CD14-positive monocyte (primary cell): ENCODE results near the gene PKD1. TPM values are rescaled to one million over a fixed set of nuclear protein-coding genes. Genes with fewer than 3 reads are reported as not detected.
A peak's percentile ranks its signal among the peaks of the same experiment; 100 is the strongest.

Experiments used
- DNase-seq, 3 donors: peaks; one replicate each; pipeline ENCODE4 v3.0.0-alpha.2; 2011 to 2022
- H2AFZ ChIP-seq: 2 replicates; pipeline ENCODE4 v1.6.0; 2012; ENCODE audit warnings: mild to moderate bottlenecking, low read depth, low read length, inconsistent platforms; ENCODE audit not compliant: insufficient read depth, poor library complexity, severe bottlenecking
- H3K27ac ChIP-seq, 2 donors: 1 replicate in 1 of 2; 2 replicates in 1 of 2; pipeline ENCODE4 v1.5.1; 2012 to 2013; ENCODE audit warnings: low read length in 2 of 2, control low read depth in 1 of 2, inconsistent platforms in 1 of 2, low read depth in 1 of 2, mild to moderate bottlenecking in 1 of 2
- H3K27me3 ChIP-seq, 2 donors: one replicate each; pipeline versions ENCODE4 v1.6.0 to v1.6.1; 2011 to 2013; ENCODE audit warnings: low read length in 2 of 2; ENCODE audit not compliant: control insufficient read depth in 2 of 2, insufficient read depth in 2 of 2
- H3K36me3 ChIP-seq, 2 donors: replicated peaks in 1 of 2; 1 replicate in 1 of 2; 2 replicates in 1 of 2; pipeline versions ENCODE4 v1.5.1 to v1.6.1; 2012 to 2013; ENCODE audit warnings: low read length in 2 of 2, control low read depth in 1 of 2, inconsistent platforms in 1 of 2, mild to moderate bottlenecking in 1 of 2; ENCODE audit not compliant: insufficient read depth in 2 of 2, control insufficient read depth in 1 of 2
- H3K4me1 ChIP-seq, 2 donors: 1 replicate in 1 of 2; 2 replicates in 1 of 2; pipeline versions ENCODE4 v1.5.1 to v1.6.1; 2012 to 2013; ENCODE audit warnings: low read length in 2 of 2, control low read depth in 1 of 2, inconsistent platforms in 1 of 2, mild to moderate bottlenecking in 1 of 2, moderate library complexity in 1 of 2; ENCODE audit not compliant: insufficient read depth in 2 of 2, control insufficient read depth in 1 of 2
- H3K4me2 ChIP-seq: replicated peaks from 2 replicates; pipeline ENCODE3; 2012; ENCODE audit warnings: low read length, moderate library complexity, mild to moderate bottlenecking; ENCODE audit not compliant: poor library complexity, severe bottlenecking; ENCODE audit errors: extremely low read depth
- H3K4me3 ChIP-seq, 3 experiments: fragments of 200-600 bp in 1 of 3; sonication (generic) in 1 of 3; replicated peaks in 1 of 3; 1 replicate in 2 of 3; 2 replicates in 1 of 3; pipeline ENCODE4 v1.5.1; 2011 to 2013; ENCODE audit warnings: low read length in 3 of 3, mild to moderate bottlenecking in 3 of 3, control low read depth in 2 of 3, low read depth in 2 of 3, inconsistent platforms in 1 of 3, moderate library complexity in 1 of 3
- H3K79me2 ChIP-seq: 2 replicates; pipeline ENCODE4 v1.6.0; 2012; ENCODE audit warnings: mild to moderate bottlenecking, control low read depth, inconsistent platforms, low read length, moderate library complexity; ENCODE audit not compliant: insufficient read depth
- H3K9ac ChIP-seq: 2 replicates; pipeline ENCODE4 v1.6.0; 2017; ENCODE audit warnings: low read length, mild to moderate bottlenecking; ENCODE audit not compliant: insufficient read depth, poor library complexity, severe bottlenecking
- H3K9me3 ChIP-seq, 2 donors: replicated peaks in 1 of 2; 1 replicate in 1 of 2; 2 replicates in 1 of 2; pipeline versions ENCODE4 v1.5.1 to v1.6.1; 2012 to 2013; ENCODE audit warnings: low read length in 2 of 2, control low read depth in 1 of 2; ENCODE audit not compliant: control insufficient read depth in 1 of 2, insufficient read depth in 1 of 2
- H4K20me1 ChIP-seq: 2 replicates; pipeline ENCODE4 v1.6.0; 2012; ENCODE audit warnings: mild to moderate bottlenecking, low read length, control low read depth, moderate library complexity; ENCODE audit not compliant: insufficient read depth
- H3K27ac Mint-ChIP-seq, 7 donors: one replicate each; pipeline ENCODE4 v1.8.0; 2020; ENCODE audit warnings: mild to moderate bottlenecking in 7 of 7, mixed read lengths in 7 of 7, moderate library complexity in 6 of 7, inconsistent platforms in 2 of 7
- H3K27me3 Mint-ChIP-seq, 3 donors: one replicate each; pipeline ENCODE4 v1.8.0; 2021 to 2022; ENCODE audit warnings: low read depth in 3 of 3, mild to moderate bottlenecking in 3 of 3, mixed read lengths in 3 of 3, moderate library complexity in 3 of 3, inconsistent platforms in 1 of 3
- H3K36me3 Mint-ChIP-seq, 2 donors: one replicate each; pipeline ENCODE4 v1.8.0; 2020; ENCODE audit warnings: mixed read lengths in 2 of 2, inconsistent platforms in 1 of 2, mild to moderate bottlenecking in 1 of 2
- H3K4me1 Mint-ChIP-seq: one replicate; pipeline ENCODE4 v1.8.0; 2020; ENCODE audit warnings: mild to moderate bottlenecking, mixed read lengths
- H3K4me3 Mint-ChIP-seq, 2 donors: one replicate each; pipeline ENCODE4 v1.8.0; 2020; ENCODE audit warnings: mild to moderate bottlenecking in 2 of 2, mixed read lengths in 2 of 2, moderate library complexity in 1 of 2
- H3K9me3 Mint-ChIP-seq, 7 donors: one replicate each; pipeline ENCODE4 v1.8.0; 2020 to 2022; ENCODE audit warnings: mixed read lengths in 7 of 7, mild to moderate bottlenecking in 6 of 7, moderate library complexity in 6 of 7, inconsistent platforms in 2 of 7
- WGBS: methylation state at CpG from one replicate; pipeline ENCODE4 v1.1.5; 2013; ENCODE audit warnings: missing lambda C conversion rate; ENCODE audit not compliant: insufficient coverage; 5-methylcytosine and 5-hydroxymethylcytosine counted together
- intact Hi-C, 2 donors: fragments of 100-400 bp; cut with micrococcal nuclease; formaldehyde crosslinking; loops; one replicate each; pipeline versions ENCODE4 v1.15.0 to v1.15.1; 2023
- polyA plus RNA-seq, 3 donors: library from polyadenylated mRNA; depleted of rRNA in 1 of 3; unstranded in 2 of 3; stranded (reverse) in 1 of 3; fragments of 300-500 nt in 2 of 3; fragments of >200 nt in 1 of 3; fragmentation: Illumina TruSeq in 2 of 3; gene quantifications; 1 replicate in 2 of 3; 2 replicates in 1 of 3; pipeline ENCODE4 v1.2.3, GENCODE V29; 2012 to 2021
- TF ChIP-seq, protein P1 (sequence below): fragments of 200-600 bp; IDR thresholded peaks from one replicate; pipeline ENCODE4 v1.8.0; 2022; ENCODE audit warnings: antibody characterized with exemption, mild to moderate bottlenecking

Gene PKD1
- polyA plus RNA-seq, 3 donors = 0.22 to 53.8 (median 1.6) TPM

GRCh38 chr16:2171601-2172178, 36.0 kb upstream of the PKD1 start:
- intact Hi-C loops = no loop called here
- Mint-ChIP-seq H3K27ac (no peak overlapping the region), H3K36me3 (peaks cover 38 to 78% of the 10 kb centered on the region in 2 donors), H3K4me3 (no peak overlapping the region), H3K27me3 (peaks cover 0 to 3% (median 0%) of the 10 kb centered on the region in 3 donors), H3K4me1 (no peaks in the 10 kb centered on the region), H3K9me3 (no peaks in the 10 kb centered on the region)
- H3K27ac ChIP-seq = no peak overlapping the region
- DNase-seq = no peak
- peaks cover 2% of the 10 kb centered on the region for H4K20me1 ChIP-seq
- no peaks in the 10 kb centered on the region for H3K27me3 ChIP-seq
- H3K36me3 ChIP-seq = peaks cover 84 to 95% of the 10 kb centered on the region in 2 donors
- 98% methylated on average over 22 of the region's 28 CpGs for WGBS
- H3K4me1 ChIP-seq = no peaks in the 10 kb centered on the region
- H3K79me2 ChIP-seq = no peaks in the 10 kb centered on the region
- H3K4me2 ChIP-seq = no peak overlapping the region
- H3K9ac ChIP-seq = no peak overlapping the region
- H3K9me3 ChIP-seq = no peaks in the 10 kb centered on the region
- TF ChIP-seq, protein P1, sequence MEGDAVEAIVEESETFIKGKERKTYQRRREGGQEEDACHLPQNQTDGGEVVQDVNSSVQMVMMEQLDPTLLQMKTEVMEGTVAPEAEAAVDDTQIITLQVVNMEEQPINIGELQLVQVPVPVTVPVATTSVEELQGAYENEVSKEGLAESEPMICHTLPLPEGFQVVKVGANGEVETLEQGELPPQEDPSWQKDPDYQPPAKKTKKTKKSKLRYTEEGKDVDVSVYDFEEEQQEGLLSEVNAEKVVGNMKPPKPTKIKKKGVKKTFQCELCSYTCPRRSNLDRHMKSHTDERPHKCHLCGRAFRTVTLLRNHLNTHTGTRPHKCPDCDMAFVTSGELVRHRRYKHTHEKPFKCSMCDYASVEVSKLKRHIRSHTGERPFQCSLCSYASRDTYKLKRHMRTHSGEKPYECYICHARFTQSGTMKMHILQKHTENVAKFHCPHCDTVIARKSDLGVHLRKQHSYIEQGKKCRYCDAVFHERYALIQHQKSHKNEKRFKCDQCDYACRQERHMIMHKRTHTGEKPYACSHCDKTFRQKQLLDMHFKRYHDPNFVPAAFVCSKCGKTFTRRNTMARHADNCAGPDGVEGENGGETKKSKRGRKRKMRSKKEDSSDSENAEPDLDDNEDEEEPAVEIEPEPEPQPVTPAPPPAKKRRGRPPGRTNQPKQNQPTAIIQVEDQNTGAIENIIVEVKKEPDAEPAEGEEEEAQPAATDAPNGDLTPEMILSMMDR = no peak
- H2AFZ ChIP-seq = no peak overlapping the region
- no peak overlapping the region for H3K4me3 ChIP-seq

- Mint-ChIP-seq H3K27me3 (peaks cover 0 to 3% (median 0%) of the 10 kb centered on the region in 3 donors), H3K4me1 (no peaks in the 10 kb centered on the region), H3K9me3 (no peaks in the 10 kb centered on the region), H3K27ac (no peak overlapping the region), H3K36me3 (peaks cover 38 to 79% of the 10 kb centered on the region in 2 donors), H3K4me3 (peak overlapping the region in 1 of 2 donors; percentile 52)
- intact Hi-C loops = no loop called here
- Histone ChIP-seq H3K9me3 (no peaks in the 10 kb centered on the region), H3K9ac (no peak overlapping the region), H3K36me3 (peaks cover 85 to 95% of the 10 kb centered on the region in 2 donors), H2AFZ (no peak overlapping the region), H3K4me2 (no peak overlapping the region), H3K79me2 (peaks cover 1% of the 10 kb centered on the region), H3K4me1 (no peaks in the 10 kb centered on the region), H3K27ac (no peak overlapping the region), H3K27me3 (no peaks in the 10 kb centered on the region), H3K4me3 (no peak overlapping the region), H4K20me1 (peaks cover 9% of the 10 kb centered on the region)
- DNase-seq = no peak
- TF ChIP-seq, protein P1 = no peak
- 91% methylated on average over 43 of the region's 47 CpGs for WGBS
These were observed 35.1 kb upstream of the PKD1 start for GRCh38 chr16:2170587-2171435.
